Measurements from ENCODE around the gene DDX49. TPM values are rescaled to one million over a fixed set of nuclear protein-coding genes. Genes with fewer than 3 reads are reported as not detected.

The DDX49 gene
- polyA plus RNA-seq, 3 donors: 24.0 to 40.3 (median 27.5) TPM

- Mint-ChIP-seq H3K4me1 (no peaks in the 10 kb centered on the region), H3K4me3 (no peak overlapping the region), H3K36me3 (peaks cover 56 to 91% of the 10 kb centered on the region in 2 donors), H3K9me3 (peaks cover 0 to 4% (median 0%) of the 10 kb centered on the region in 7 donors), H3K27me3 (ENCODE audit: low read depth in 3 of 3) (no peaks in the 10 kb centered on the region), H3K27ac (peak overlapping the region in 1 of 7 donors; percentile 61)
- no peaks in the 10 kb centered on the region for H3K79me2 ChIP-seq (ENCODE audit: insufficient read depth, low read length)
- no peak overlapping the region for H3K27ac ChIP-seq (ENCODE audit: low read depth in 1 of 2, low read length in 2 of 2)
- no peak overlapping the region for H3K9ac ChIP-seq (ENCODE audit: insufficient read depth, low read length, poor library complexity, severe bottlenecking)
- no peaks in the 10 kb centered on the region for H3K9me3 ChIP-seq (replicated peaks in 1 of 2; ENCODE audit: control insufficient read depth in 1 of 2, insufficient read depth in 1 of 2, low read length in 2 of 2)
- no peaks in the 10 kb centered on the region for H3K4me1 ChIP-seq (ENCODE audit: control insufficient read depth in 1 of 2, insufficient read depth in 2 of 2, low read length in 2 of 2)
- H3K27me3 ChIP-seq (ENCODE audit: control insufficient read depth in 2 of 2, insufficient read depth in 2 of 2, low read length in 2 of 2): no peaks in the 10 kb centered on the region
- 100% methylated on average over 5 of the region's 8 CpGs for WGBS (ENCODE audit: insufficient coverage)
- H3K4me3 ChIP-seq (replicated peaks in 1 of 3; ENCODE audit: low read depth in 2 of 3, low read length in 3 of 3): no peak overlapping the region
- no peak for TF ChIP-seq CTCF (IDR thresholded peaks at IDR 0.05)
- peaks cover 83 to 90% of the 10 kb centered on the region in 2 donors for H3K36me3 ChIP-seq (replicated peaks in 1 of 2; ENCODE audit: control insufficient read depth in 1 of 2, insufficient read depth in 2 of 2, low read length in 2 of 2)
- intact Hi-C loops (cut with micrococcal nuclease): no loop called here
- no peak overlapping the region for H3K4me2 ChIP-seq (replicated peaks; ENCODE audit: extremely low read depth, low read length, poor library complexity, severe bottlenecking)
- peaks cover 66% of the 10 kb centered on the region for H4K20me1 ChIP-seq (ENCODE audit: insufficient read depth, low read length)
- no peak overlapping the region for H2AFZ ChIP-seq (ENCODE audit: insufficient read depth, low read depth, low read length, poor library complexity, severe bottlenecking)
- DNase-seq: no peak
These were observed 14.5 kb upstream of the DDX49 start for GRCh38 chr19:18905058-18905456.

- peaks cover 0 to 4% (median 0%) of the 10 kb centered on the region in 7 donors for H3K9me3 Mint-ChIP-seq
- Histone ChIP-seq H3K27me3 (ENCODE audit: control insufficient read depth in 2 of 2, insufficient read depth in 2 of 2, low read length in 2 of 2) (no peaks in the 10 kb centered on the region), H3K36me3 (replicated peaks in 1 of 2; ENCODE audit: control insufficient read depth in 1 of 2, insufficient read depth in 2 of 2, low read length in 2 of 2) (peaks cover 83 to 90% of the 10 kb centered on the region in 2 donors), H3K4me3 (replicated peaks in 1 of 3; ENCODE audit: low read depth in 2 of 3, low read length in 3 of 3) (no peak overlapping the region), H4K20me1 (ENCODE audit: insufficient read depth, low read length) (peaks cover 67% of the 10 kb centered on the region), H2AFZ (ENCODE audit: insufficient read depth, low read depth, low read length, poor library complexity, severe bottlenecking) (no peak overlapping the region), H3K4me1 (ENCODE audit: control insufficient read depth in 1 of 2, insufficient read depth in 2 of 2, low read length in 2 of 2) (no peaks in the 10 kb centered on the region), H3K79me2 (ENCODE audit: insufficient read depth, low read length) (peaks cover 3% of the 10 kb centered on the region), H3K9ac (ENCODE audit: insufficient read depth, low read length, poor library complexity, severe bottlenecking) (no peak overlapping the region), H3K4me2 (replicated peaks; ENCODE audit: extremely low read depth, low read length, poor library complexity, severe bottlenecking) (no peak overlapping the region), H3K9me3 (replicated peaks in 1 of 2; ENCODE audit: control insufficient read depth in 1 of 2, insufficient read depth in 1 of 2, low read length in 2 of 2) (no peaks in the 10 kb centered on the region), H3K27ac (ENCODE audit: low read depth in 1 of 2, low read length in 2 of 2) (no peak overlapping the region)
- H3K4me3 Mint-ChIP-seq: no peak overlapping the region
- H3K4me1 Mint-ChIP-seq: no peaks in the 10 kb centered on the region
- no peak for TF ChIP-seq CTCF (IDR thresholded peaks at IDR 0.05)
- intact Hi-C loops (cut with micrococcal nuclease): no loop called here
- WGBS (ENCODE audit: insufficient coverage): 92% methylated on average over 19 of the region's 26 CpGs
- H3K36me3 Mint-ChIP-seq: peaks cover 52 to 90% of the 10 kb centered on the region in 2 donors
- no peak for DNase-seq
- H3K27ac Mint-ChIP-seq: peak overlapping the region in 1 of 7 donors; percentile 61
- H3K27me3 Mint-ChIP-seq (ENCODE audit: low read depth in 3 of 3): no peaks in the 10 kb centered on the region
These were observed 13.8 kb upstream of the DDX49 start for GRCh38 chr19:18905513-18906236.
